HuH-7.5 (cell line): ENCODE results near the gene PITPNC1.
"Not testable (repeated sequence)": the region's sequence is repeated elsewhere in the genome, so short reads cannot be mapped to it uniquely, and the experiment has no call there.

Experiments
- DNase-seq: peaks from one replicate; pipeline ENCODE4 v3.0.0; 2011; ENCODE audit warnings: low spot score

The PITPNC1 gene

DNA sequence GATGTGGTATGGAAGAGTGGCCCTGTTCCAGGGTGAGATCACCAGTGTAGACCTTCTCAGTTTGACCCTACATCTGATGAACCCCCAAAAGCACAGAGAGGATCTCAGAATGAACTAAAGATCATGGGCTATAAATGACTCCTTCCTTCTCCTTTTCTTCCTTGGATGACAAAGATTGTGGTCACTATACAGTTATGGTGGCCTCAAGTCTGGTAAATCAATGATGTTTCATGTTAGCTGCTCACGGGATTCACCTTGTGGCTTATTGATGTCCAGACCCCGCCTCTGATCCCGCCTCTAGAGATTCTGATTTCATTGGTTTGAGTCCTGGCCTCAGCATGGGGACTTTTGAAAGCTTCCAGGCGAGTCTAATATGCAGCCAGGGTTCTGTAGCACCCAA lies 112.2 kb downstream of the PITPNC1 start:
- DNase-seq, result no peak

DNA sequence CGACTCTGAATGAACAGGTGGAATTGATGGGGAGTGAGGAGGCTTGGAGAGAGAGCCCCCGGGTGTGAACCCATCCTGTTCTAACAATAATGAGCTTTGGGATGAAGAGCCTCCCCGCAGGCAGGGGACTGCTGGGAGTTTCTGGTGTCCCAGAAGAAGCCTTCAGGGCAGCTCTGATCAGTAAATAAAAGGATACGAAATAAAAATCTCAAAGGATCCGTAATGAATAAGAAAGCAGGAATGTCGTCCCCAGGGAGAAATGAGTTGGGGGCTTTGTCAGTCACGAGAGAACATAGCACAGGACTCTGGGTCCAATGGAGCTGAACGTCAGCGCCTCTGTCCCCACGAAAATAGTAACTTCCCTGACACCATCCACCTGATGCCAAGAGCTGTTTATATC lies 113.4 kb downstream of the PITPNC1 start:
- no peak for DNase-seq

DNA sequence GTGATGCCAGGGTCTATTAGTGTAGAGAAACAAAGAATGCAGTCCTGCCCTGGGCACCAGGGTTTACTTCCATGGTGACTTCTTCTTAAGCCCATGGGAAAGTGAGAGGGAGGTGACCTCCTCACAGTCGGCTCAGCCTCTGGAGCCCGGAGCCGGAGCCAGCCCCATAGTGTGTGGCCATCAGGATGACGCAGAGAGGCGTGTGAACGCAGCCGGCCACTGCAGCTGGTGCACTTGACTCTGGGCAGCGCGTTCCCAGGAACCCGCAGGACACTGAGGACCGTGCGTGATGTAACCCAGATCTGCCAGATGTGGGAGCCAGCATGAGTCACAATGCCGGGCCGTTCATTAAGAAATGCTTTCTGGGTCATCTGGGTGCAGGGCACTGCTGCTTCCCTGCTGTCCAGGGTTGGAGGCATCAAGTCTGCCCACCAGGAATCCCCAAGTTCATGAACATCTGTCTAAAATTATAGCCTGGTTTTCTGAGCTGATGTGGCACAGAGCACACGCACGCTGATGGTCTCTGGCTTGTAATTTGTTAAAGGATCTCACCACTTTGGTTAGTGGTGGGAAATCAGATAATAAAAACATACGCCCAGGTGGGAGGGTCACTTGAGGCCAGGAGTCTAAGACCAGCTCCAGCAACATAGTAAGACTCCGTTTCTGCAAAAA lies 114.1 kb downstream of the PITPNC1 start:
- no peak for DNase-seq

DNA sequence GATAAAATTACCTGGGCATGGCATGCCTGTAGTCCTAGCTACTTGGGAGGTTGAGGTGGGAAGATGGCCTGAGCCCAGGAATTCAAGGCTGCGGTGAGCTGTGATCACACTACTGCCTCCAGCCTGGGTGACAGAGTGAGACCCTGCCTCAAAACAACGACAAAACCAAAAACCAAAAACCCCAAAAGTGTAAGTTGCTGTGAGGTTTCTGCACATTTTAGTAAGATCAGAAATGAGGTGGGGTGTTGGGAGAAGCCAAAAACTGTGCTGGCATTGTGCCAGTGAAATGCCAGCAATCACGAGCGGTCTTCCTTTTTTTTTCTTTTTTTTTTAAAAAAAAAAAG lies 114.6 kb downstream of the PITPNC1 start:
- no peak for DNase-seq

DNA sequence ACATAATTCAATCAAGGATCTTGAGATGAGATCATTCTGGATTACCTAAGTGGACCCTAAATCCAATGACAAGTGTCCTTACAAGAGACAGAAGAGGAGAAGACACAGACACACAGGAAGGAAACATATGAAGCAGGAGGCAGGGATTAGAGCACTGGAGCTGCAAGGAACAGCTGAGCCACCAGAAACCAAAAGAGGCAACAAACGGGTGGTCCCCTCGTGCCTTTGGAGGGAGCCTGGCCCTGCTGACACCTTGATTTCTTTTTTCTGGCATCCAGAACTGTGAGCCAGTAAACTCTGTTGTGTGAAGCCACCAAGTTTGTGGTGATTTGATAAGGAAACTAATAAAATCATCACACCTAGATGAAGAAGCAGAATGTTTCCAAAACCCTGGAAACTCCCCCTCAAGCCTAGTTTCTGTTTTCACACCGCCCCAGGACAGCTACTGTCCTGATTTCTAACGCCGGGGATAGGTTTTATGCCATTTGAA lies 115.2 kb downstream of the PITPNC1 start:
- DNase-seq, result no peak

DNA sequence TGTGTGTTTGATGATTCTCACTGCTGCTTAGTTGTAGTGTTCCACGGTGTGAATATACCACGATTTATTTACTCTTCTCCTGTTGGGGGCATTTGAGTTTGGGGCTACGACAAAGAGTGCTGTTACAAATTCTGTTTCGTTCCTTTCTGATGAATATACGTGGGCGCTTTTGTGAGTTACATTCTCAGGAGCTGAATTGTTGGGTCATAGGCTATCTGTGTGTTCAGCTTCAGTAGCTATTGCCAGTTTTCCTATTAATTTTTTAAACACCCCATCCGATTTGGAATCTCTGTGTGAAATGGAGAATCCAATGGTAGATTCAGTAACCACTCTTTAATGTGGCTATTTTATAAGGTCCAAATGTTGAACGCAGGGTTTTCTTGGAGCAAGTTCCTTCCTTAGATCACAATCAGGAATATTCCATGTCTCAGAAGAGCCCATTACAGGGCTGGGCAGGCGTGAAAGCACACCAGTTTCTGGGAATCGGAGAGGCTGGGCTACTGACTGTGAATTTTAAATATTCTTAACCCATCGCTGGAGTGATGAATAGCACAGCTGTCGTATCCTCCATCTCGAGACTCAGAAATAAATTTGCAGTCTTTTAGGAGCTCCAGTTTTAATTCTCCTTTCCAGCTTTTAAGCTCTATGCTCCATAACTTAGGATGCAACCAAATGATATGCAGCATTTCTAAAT lies 115.9 kb downstream of the PITPNC1 start:
- no peak for DNase-seq

DNA sequence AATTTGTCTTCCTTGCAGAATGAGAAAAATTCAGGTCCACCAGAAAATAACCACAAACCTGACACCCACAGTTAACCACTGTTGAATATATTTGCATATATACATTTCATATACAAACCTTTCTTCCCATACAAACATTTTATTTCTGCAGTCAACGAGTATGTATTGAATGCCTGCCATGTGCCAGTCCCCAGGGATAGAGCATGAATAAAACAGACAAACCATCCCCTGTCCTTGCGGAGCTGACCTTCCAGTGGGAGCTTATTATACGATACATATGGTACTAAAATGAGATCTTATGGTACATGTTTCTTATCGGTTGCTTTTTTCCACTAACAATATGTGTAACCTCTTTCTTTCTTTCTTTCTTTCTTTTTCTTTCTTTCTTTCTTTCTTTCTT lies 116.7 kb downstream of the PITPNC1 start:
- no peak for DNase-seq

DNA sequence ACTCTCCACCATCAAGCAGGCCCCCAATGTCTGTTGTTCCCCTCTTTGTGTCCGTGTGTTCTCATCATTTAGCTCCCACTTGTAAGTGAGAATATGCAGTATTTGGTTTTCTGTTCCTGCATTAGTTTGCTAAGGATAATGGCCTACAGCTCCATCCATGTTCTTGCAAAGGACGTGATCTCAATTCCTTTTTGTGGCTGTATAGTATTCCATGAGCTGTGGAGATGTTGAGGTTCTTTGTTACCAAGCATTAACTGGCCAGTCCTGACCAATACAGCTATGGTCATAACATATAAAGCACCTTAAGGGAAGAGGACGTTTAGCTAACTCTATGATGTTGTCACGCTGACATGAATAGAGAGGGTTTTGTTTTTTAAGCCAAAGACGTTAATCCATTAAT lies 118.5 kb downstream of the PITPNC1 start:
- not testable (repeated sequence) for DNase-seq

DNA sequence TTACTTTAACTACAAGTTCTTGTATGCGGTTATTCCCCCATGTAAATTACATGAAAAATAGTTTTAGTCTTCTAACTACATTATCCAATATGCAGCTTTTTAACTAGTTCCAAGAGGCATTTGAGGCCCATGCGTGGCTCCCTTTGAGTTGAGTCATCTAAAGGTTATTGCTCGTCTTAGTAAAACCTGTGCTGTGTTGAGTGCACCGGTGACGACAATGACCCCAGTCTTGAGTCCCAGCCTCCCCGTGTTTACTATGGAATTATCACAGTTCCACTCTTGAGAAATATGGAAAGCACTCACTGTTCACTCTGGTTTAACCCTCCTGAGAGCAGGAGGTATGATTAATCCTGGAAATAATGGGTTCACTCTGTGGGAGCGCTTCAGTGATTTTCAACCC lies 119.2 kb downstream of the PITPNC1 start:
- no peak for DNase-seq

DNA sequence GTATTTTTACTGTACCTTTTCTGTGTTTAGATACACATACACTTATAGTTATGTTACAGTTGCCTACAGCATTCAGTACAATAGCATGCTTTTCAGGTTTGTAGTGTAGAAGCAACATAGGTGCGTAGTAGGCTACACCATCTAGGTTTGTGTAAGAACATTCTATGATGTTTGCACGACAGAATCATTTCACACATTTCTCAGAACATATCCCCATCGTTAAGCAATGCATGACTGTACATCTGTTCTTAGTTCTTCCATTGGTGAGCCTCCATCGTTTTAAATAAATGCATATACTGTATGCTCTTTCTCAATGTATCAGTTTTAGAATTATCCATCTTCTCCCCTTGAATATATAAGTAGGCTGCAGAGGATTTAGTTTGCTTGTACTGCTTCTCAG lies 122.6 kb downstream of the PITPNC1 start:
- no peak for DNase-seq

DNA sequence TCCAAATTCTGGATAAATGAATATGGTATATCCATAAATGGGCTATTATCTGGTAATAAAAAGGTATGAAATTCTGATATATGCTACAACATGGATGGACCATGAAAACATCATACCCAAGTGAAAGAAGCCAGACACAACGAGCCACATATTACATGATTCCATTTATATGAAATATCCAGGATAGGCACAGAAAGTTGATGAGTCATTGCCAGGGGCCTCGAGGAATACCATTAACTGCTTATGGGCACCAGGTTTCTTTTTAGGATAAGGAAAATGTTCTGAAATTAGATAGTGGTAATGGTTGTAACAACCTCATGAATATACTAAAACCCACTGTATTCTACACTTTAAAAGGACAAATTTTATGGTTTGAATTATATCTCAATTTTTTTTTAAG lies 123.2 kb downstream of the PITPNC1 start:
- no peak for DNase-seq

DNA sequence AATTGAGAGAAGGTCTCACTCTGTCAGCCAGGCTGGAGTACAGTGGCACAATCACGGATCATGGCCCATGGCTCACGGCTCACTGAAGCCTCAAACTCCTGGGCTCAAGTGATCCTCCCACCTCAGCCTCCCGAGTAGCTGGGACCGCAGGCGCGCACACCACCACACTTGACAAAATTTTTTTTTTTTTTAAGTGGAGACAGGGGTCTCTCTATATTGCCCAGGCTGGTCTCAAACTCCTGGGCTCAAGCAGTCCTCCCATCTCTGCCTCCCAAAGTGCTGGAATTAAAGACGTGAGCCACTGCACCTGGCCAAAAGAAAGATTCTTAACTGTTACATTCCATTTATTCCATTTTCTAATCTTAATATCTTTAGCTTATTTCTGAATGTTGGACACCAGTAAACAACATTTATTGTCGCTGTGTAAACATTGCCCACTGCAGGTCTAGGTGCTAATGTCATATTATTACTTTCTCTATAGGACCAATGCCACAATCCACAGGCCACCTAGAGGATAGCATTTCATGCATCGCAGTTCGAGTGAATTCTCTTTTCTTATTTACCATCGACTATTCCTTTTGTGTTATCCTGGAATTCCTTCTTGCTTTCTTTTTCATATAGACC lies 123.7 kb downstream of the PITPNC1 start:
- no peak for DNase-seq

DNA sequence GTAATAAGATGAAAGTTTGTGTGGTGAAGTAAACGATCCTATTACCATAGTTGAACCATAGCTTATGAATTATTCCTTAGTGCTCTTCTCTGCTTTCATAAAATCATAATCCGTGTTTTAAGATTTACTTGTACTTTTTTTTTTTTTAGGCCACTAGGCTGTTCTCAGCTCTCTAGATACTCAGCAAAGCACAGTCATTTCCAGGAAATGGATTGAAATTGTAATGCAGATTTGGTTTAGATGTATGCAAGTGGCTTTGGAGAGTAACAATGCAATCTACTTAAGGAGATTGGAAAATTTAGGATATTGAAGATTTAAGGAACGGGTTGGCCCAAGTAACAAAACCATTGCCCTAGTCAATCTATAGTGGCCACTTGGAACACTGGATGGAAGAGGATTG lies 125.1 kb downstream of the PITPNC1 start:
- no peak for DNase-seq

DNA sequence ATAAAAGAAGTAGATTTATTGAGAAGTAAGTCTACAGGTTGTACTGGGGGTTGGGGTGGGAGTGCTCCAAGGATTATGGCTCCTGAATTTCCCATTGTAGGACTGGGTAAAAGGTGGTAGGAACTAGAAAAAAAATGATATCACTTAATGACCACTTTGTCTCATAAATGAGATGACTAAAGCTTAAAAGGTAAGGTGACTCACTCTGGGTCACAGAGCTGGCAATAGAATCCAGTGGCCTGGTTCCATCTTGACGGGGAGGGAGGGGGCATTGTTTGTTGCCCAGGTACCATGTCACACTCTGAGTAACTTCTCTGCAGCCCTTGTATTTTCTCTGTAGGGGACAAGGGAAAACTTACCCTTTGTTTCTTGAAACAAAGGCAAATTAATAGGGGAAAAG lies 126.1 kb downstream of the PITPNC1 start:
- no peak for DNase-seq

DNA sequence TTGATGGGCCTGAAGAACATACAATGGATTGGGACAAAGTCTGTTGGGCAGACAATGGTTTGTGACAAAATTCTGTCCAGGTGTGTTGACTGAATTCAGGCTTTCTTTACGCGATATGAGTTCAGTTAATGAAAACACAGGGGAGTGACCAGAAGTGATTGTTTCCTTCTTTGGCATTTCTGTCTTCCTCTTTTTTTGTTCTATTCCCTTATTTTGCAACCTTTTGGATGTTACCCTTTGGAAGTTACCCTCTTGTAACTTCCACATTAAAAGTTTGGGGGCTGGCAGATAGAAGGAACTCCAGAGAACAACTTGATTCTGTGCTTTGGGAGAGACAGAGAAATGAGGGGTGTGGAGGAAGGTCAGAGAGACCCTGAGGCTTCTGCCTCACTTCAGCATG lies 126.7 kb downstream of the PITPNC1 start:
- no peak for DNase-seq

DNA sequence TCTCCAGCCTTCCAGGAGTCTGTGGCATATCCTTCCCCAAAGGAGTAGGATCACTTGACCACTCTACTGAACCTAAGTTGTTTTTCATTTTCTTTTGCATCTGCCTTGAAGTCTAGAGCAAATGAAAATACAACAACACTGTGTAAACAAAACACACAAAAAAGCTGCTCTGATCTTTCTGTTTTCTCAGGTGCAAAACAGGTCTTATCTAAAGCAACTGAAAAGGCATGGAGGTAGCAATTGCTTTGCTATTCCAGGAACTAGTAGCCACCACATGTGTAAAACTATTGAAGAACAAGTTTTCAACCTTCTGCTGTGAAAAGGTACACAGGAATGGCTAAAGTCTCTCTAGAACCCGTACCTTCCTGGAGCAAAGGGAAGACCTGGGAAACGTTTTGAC lies 127.1 kb downstream of the PITPNC1 start:
- no peak for DNase-seq

DNA sequence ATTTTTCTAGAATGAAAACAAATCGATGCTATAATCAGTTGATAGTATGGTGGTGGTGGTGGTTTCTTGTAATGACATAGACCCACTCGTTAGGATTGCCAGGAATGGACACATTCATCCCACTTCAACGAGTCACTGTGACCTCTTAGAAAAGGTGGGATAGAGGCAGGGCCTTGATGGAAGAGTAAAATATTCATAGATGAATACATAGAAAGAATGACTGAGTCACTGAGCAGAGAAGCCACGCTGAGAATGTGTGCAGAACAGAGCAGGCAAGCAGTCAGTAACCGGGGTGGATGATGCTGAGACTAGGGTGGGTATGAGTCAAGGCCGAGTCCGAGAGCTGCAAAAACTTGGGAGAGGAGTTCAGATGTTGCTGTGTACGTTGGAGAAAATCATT lies 129.9 kb downstream of the PITPNC1 start:
- no peak for DNase-seq

DNA sequence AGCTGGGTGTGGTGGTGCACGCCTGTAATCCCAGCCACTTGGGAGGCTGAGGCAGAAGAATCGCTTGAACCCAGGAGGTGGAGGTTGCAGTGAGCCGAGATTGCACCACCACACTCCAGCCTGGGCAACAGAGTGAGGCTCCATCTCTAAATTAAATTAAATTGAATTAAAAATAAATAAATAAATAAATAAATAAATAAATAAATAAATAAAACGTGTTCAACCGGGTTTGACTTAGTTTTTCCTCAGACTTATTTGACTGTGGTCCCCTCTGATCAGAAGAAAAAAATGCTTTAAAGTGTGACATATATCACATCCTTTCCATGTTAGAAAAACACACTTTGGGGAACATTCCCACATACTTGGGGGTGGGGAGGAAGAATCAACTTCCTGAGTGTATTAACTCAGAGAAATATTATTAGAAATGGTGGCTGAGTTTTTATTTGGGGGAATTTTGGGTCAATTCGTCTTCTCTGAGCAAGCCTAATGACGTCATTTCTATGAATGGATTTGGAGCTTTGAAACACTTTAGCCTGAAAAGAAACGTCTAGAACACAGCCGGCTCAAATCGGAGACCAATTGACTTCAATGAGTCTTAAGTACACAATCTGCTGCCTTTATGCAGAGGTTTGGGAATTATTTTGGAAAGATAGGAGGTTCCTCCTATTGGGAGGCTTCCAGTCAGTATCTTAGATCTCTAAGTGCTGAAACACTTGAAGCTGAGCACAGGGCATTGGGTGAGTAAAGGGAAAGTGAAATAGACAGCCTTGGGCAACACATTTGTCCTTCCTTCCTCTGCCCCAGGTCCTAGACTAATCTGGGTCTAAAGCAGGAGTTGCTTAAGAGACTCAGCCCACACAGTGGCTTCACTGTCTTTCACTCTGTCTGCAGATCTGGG lies 132.6 kb downstream of the PITPNC1 start:
- DNase-seq, result no peak

DNA sequence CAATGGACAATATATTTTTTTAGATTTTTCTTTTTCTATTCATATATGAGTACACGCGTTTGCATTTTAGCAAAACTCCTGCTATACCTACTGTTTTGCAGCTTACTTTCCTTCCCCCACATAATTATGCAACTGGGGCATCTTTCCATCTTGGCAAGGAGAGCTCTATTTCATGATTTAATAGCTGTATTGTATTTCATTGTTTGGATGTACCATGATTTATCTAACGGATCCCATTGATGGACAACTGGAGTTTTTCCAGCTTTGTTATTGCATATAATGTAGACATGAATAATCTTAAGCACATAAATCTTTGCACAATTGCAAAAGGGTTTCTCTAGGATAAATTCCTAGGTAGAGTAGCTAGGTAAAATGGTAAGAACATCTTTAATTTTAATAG lies 133.9 kb downstream of the PITPNC1 start:
- DNase-seq, result no peak

DNA sequence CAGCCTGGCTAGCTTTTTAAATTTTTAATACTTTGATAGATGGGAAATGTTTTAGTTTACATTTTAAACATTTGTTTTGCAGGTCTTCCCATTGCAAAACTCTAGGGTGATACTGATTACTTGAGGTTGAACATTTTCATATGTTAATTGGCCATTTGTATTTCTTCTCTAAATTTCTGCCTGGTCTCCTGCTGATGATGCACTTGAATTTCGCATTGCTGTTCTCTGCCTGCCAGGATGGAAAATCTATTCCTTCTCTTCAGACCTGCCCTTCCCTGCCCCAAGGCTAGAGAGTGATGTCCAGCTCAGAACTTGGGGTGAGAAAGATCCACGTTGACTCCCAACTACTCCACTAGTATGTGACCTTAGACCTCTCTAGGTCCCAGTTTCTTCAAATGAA lies 134.7 kb downstream of the PITPNC1 start:
- DNase-seq, result no peak

DNA sequence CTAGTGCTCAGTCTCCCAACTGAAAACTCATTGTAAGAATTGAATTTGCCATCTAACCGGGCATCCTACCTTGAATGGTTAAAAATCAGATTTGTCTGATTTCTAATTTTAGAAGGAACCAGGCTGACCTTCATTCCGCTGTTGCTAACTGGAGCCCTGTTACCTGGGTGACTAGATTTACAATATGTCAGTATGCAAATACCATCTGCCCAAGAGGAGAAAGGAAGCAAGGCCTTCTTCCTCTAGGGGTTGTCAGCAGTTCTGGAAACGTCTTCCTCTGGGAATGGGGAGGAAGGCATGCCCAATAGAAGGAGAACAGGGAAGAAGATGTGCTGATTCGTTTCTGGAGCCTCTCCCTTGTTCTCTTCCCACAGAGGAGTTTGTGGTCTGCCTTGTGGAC lies 137.9 kb downstream of the PITPNC1 start:
- DNase-seq, result no peak

DNA sequence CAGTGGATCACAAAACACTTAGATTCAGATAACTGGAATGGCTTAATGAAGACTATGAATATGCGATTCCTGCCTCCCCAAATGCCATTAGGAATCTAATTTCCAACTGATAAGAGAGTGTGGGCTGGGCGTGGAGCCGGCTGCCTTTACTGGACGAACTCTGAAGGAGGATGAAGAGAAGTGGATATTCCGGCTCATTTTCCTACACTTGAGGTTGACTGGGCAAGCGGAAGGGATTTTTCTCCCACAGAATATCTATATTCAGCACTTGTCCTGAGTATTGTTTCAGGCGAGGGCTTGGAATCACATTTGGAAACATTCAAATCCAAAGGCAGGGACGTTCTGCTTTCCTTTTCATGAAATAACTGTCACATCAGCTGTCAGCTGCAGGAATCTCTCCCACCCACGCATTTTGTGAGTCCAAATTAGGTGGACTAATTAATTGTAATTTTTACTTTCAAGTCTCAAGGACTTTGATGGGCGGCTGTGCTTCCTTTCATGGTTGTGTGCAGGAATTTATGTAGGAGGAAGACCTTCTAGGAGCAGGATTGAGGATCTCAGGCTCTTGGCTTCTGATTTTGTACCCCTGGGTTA lies 138.5 kb downstream of the PITPNC1 start:
- DNase-seq, result no peak
